Ishikawa (cell line): Measurements from ENCODE around the gene MRPS2.

Source experiments
- CEBPB ChIP-seq: IDR thresholded peaks from 2 replicates; pipeline ENCODE4 v1.6.1; 2012
- CREB1 ChIP-seq: IDR thresholded peaks from 2 replicates; pipeline ENCODE4 v1.6.1; 2012; ENCODE audit warnings: low read depth
- EGR1 ChIP-seq: IDR thresholded peaks from 2 replicates; pipeline ENCODE4 v1.6.1; 2012
- EP300 ChIP-seq: IDR thresholded peaks from 2 replicates; pipeline ENCODE4 v1.6.1; 2012; ENCODE audit warnings: borderline replicate concordance
- FOXM1 ChIP-seq: IDR thresholded peaks from 2 replicates; pipeline ENCODE4 v1.6.1; 2012; ENCODE audit warnings: low read depth, borderline replicate concordance
- MAX ChIP-seq: IDR thresholded peaks from 2 replicates; pipeline ENCODE4 v1.6.1; 2012
- NFIC ChIP-seq: IDR thresholded peaks from 2 replicates; pipeline ENCODE4 v1.6.1; 2012
- RAD21 ChIP-seq: IDR thresholded peaks from 2 replicates; pipeline ENCODE4 v1.6.1; 2012; ENCODE audit warnings: low read depth
- REST ChIP-seq: IDR thresholded peaks from 2 replicates; pipeline ENCODE4 v1.6.1; 2012; ENCODE audit warnings: low read depth, mild to moderate bottlenecking
- TAF1 ChIP-seq: IDR thresholded peaks from 2 replicates; pipeline ENCODE4 v1.6.1; 2012; ENCODE audit warnings: low read depth, mild to moderate bottlenecking
- TCF12 ChIP-seq: IDR thresholded peaks from 2 replicates; pipeline ENCODE4 v1.6.1; 2012; ENCODE audit warnings: low read depth
- TEAD4 ChIP-seq: IDR thresholded peaks from 2 replicates; pipeline ENCODE4 v1.6.1; 2012
- USF1 ChIP-seq: IDR thresholded peaks from 2 replicates; pipeline ENCODE4 v1.6.1; 2012
- YY1 ChIP-seq: IDR thresholded peaks from 2 replicates; pipeline ENCODE4 v1.6.1; 2012; ENCODE audit warnings: low read depth
- ZBTB7A ChIP-seq: IDR thresholded peaks from 2 replicates; pipeline ENCODE4 v1.6.1; 2012; ENCODE audit warnings: low read depth

Gene MRPS2

GRCh38 chr9:135521608-135522095 is 21.2 kb downstream of the MRPS2 start:
- no peak for TF ChIP-seq CREB1
- no peak for TF ChIP-seq EGR1
- no peak for TF ChIP-seq REST
- TF ChIP-seq ZBTB7A: no peak
- no peak for TF ChIP-seq YY1
- no peak for TF ChIP-seq FOXM1

- TF ChIP-seq FOXM1 (no peak), TAF1 (no peak), RAD21 (no peak), CEBPB (no peak), TEAD4 (no peak), YY1 (no peak), TCF12 (no peak)
Measured at GRCh38 chr9:135522137-135522877, 21.8 kb downstream of the MRPS2 start.

- TF ChIP-seq TEAD4: no peak
- TF ChIP-seq TAF1: no peak
- no peak for TF ChIP-seq REST
- no peak for TF ChIP-seq ZBTB7A
- no peak for TF ChIP-seq FOXM1
- no peak for TF ChIP-seq USF1
- TF ChIP-seq CEBPB: no peak
- no peak for TF ChIP-seq CREB1
- no peak for TF ChIP-seq MAX
- TF ChIP-seq EP300: no peak
- no peak for TF ChIP-seq YY1
- TF ChIP-seq NFIC: no peak
- TF ChIP-seq RAD21: no peak
- no peak for TF ChIP-seq TCF12
- TF ChIP-seq EGR1: no peak
Measured at GRCh38 chr9:135522931-135523330, 22.4 kb downstream of the MRPS2 start.

GRCh38 chr9:135523521-135524129 is 23.1 kb downstream of the MRPS2 start:
- TF ChIP-seq REST (no peak), EGR1 (no peak), TCF12 (no peak), MAX (no peak), YY1 (no peak), EP300 (no peak), RAD21 (no peak), TAF1 (no peak), CREB1 (no peak), NFIC (no peak), ZBTB7A (no peak), FOXM1 (no peak), CEBPB (no peak), USF1 (no peak)
